ENCODE measurements around the gene ISOC2.
"Not testable (repeated sequence)": the region's sequence is repeated elsewhere in the genome, so short reads cannot be mapped to it uniquely, and the experiment has no call there.

ISOC2 gene

DNA sequence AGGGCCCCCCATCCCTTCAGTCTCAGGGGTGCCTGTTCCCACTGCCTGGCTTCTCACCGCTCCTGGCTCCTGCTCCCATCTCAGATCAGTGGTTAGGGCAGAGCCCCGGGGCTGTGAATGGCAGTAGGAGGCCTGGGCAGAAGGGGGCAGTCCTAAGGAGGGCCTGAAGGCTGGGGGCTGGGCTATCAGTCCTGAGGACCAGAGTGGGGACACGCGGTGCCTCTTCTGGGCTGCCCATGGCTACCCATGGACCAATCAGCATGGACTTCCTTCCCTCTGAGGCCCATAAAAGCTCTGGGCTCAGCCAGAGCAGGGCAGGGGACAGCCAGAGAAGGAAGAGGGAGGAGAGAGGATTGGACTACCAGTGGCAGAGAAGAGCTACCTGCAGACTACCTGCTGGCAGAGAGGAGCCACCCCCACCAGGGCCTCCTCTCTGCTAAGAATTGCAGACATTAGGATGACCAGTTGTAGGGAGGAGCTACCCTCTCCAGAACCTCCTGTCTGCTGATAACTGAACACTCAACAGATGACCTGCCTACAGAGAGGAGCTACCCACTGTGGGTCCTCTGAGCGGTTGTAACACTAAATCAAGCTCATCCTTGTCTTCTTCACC is 41.7 kb downstream of the ISOC2 start:
- H3K27ac ChIP-seq = no peak overlapping the region
- DNase-seq (ENCODE audit: low read depth, low spot score) = no peak

DNA sequence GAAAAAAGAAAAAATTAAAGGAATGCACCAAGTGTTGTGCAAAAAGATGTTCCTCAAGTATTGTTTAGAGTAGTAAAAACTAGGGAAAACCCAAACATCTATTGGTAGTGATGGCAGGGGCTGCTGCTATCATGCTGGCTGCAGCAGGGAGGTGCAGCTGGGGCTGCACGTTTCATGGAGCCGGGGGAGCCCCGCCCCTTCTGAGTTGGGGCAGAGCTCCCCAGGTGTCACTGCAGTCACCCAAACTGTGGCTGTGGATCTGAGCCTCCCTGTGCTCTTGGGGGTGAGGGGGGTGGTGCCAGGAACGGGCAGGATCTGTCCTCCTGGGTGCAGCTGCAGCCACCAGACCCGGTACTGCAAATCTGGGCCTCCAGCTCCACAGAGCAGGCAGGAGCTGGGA is 42.3 kb downstream of the ISOC2 start:
- DNase-seq (ENCODE audit: low read depth, low spot score) = no peak
- H3K27ac ChIP-seq = no peak overlapping the region

DNA sequence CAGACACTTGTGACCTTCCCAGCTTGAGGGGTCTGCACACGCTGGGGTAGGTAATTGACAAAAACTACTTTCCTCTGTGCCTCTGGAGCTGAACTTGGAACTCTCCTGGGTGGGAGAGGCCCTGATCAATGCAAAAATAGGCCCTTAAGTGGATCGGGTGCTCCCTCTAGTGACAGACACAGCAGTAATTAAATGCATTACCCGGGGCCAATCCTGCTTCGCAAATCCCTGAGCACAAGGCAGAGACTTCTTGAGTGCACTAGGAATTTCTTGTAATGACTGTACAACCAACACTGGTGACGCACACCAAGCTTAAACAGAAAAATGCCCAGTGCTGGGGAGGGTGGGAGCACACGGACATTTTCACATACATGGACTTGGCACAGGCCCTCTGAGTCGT is 43.3 kb downstream of the ISOC2 start:
- no peak for DNase-seq (ENCODE audit: low read depth, low spot score)
- no peak overlapping the region for H3K27ac ChIP-seq

DNA sequence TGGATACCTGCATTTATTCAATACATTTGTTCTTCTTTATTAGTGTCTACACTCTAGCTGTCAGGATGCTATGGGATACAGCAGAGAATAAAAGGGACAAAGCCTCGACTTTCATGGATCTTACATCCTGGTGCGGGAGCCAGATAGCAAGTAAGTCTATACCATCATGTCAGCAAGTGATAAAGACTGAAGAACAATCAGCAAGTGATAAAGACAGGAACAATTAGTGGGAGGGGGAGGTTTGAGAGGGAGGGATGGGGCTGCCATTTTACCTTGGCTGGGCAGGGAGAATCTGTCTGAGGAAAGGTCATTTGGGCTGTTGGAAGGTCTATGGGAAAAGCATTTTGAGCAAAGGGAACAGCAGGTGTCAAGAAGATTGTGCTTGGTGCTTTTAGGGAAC is 51.3 kb downstream of the ISOC2 start:
- DNase-seq (ENCODE audit: low read depth, low spot score) = no peak
- H3K27ac ChIP-seq = no peak overlapping the region

DNA sequence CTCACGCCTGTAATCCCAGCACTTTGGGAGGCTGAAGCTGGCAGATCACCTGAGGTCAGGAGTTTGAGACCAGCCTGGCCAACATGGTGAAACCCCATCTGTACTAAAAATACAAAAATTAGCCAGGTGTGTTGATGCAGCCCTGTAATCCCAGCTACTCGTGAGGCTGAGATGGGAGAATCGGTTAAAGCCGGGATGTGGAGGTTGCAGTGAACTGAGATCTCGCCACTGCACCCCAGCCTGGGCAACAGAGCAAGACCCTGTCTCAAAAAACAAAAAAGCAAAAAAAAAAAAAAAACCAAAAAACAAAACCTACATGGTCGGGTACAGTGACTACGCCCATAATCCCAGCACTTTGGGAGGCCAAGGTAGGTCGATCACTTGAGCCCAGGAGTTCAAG is 52.3 kb downstream of the ISOC2 start:
- H3K27ac ChIP-seq; DNase-seq (ENCODE audit: low read depth, low spot score): not testable (repeated sequence)

DNA sequence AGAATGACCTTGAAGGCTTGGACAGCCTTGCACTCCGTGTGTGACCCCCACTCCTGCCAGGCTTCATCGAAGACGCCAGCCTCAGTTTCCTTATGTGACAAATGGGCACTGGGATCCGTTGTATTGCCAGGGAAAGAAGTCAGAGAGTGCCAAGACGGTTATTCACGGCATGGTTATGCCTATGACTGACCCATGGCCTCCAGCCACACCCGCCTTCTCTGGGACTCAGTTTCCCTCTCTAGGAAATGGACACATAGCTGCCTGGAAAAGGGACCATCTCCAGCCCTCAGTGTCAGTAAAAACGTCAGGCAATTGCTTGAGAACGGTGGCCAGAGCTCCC is 52.9 kb downstream of the ISOC2 start:
- H3K27ac ChIP-seq = peak overlapping the region; percentile 83
- DNase-seq (ENCODE audit: low read depth, low spot score) = no peak

DNA sequence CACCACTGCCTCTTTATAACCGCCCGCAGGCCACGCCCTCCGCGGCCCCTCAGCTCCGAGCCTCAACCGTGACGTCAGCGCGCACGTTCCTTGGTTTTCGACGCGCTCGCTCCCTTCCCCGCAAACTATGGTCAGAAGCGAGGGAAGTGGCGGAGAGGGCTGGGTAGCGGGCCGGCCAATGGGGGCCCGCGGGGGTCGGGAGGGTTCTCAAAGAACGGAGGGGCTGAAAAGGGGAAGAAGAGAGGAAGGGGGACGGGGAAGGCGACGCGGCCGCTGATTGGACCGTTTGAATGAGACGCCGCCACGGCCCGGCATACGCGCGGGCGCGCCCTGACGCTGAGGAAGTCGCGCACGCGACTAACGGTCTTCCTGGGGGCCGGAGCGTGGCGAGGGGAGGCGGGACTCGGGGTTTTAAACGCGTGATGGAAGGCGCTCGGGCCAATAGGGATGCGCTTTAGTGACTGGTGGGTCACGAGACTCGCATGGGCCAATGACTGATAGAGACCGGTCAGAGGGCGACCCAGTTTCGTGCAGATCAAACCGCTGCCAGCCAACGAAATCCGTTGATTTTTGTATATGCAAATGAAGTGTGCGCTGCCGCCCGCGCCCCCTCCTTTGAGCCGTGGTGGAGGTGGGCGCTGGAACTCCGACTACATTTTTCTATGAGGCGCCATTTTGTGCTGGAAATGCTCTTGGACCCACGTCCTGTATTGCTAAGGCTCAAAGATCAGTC is 53.5 kb downstream of the ISOC2 start:
- peak; percentile 87 for DNase-seq (ENCODE audit: low read depth, low spot score)
- peak overlapping the region; percentile 83 for H3K27ac ChIP-seq

DNA sequence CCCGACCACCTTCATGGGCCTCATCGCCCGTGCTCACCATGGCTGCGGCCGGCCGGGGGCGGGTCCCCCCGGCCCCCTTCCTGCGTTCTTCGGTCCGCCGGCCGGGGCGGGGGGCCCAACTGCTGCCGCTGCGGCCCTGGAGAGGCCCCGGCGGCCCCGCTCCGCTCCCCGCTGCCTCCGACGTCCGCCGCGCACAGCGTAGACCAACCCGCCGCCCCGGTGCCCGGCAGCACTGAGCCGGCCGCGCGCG is 54.0 kb downstream of the ISOC2 start, which contains the start of gene UBE2S:
Gene UBE2S (minus strand): TSS at position 239 of the 250 bp plus-strand sequence. CDS start 199 bp downstream, at position 40.
- peak within 1 kb of the TSS; percentile 83 for H3K27ac ChIP-seq
- not testable (repeated sequence) for DNase-seq (ENCODE audit: low read depth, low spot score)

DNA sequence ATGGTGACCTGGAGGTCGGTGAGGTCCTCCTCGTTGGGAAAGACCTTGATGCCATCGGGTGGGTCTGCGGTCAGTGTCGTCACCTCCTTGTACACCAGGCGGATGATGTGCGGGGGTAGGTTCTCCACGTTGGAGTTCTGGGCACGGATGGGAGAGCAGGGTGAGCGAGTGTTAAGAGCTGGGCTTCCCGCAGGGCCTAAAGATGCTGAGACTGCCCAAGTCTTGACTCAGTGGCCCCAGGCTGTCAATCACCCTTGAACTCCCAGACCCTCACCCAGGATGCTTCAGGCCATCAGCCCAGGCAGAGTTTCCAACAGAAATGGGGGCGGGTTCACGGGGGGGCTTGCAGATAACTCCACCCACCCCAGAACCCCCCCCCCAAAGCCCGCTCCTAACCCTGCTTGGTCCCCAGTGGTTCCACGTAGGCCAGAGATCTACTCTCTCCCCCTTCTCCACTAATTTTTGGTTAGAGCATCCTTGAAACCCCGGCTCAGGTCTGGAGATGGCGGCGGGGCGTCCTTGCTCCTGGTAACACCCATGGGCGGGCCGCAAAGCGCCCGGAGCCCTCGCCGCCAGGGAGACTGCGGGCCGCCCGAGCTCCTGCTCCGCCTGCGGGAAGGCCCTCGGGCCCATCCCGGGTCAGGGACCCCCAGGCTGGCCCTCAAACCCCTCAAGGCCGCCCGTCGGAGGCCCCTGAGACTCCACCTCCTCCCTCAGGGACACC is 54.5 kb downstream of the ISOC2 start:
- no peak for DNase-seq (ENCODE audit: low read depth, low spot score)
- peak overlapping the region; percentile 83 for H3K27ac ChIP-seq

DNA sequence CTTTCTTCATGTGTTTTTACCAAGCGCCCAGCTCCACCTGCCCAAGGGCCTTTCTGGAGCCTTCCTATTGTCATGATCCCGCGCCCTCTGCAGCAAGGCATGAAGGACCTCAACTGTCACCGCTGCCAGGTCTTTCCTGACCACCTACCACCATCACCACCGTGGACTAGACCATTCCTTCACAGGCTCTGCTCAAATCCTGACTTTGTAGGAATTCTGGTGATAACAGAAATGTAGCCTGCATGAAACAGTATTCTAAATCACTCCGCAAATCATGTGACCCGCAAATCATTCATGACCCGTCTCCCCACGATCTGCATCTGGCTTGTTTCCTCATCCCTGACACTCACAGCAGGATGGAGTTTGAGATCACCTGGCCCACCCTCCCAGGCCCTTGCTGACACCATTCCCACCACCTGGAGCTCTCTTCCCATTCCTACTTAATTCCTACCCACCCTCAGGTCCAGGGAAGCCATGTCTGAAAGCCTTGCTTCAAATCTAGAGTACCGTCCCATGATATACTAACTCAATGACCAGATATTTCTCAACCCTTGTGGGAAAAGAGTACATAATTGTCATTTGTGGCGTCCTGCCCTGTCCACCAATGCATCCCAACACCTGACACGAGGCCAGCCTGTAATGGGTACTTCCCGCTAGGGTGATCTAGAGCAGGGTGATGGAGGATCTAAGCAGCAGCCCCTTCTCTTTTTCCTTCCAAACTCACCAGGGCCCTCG is 55.2 kb downstream of the ISOC2 start:
- H3K27ac ChIP-seq = no peak overlapping the region
- DNase-seq (ENCODE audit: low read depth, low spot score) = no peak

DNA sequence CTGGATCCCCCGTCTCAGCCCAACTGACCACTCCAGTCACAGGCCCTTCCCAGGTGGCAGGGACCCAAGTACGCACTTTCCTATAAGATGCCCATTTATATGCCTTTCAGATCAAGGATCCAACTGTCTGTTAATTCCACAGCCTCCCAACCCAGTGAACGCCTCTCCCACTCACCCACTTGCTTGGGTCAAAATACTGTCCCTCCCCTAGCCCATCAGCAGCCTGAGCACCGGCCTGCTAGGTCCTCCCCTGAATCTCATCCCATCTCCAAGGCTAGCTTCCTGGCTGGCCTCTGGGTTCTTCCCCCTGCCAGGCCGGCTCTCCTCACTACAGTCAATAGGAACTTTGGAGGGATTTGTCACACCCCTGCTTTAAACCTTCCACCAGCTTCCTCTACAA is 55.8 kb downstream of the ISOC2 start:
- no peak overlapping the region for H3K27ac ChIP-seq
- DNase-seq (ENCODE audit: low read depth, low spot score) = no peak

Measured in epithelial cell of prostate (primary cell).